ENCODE measurements around the gene MAGI1.

The MAGI1 gene

DNA sequence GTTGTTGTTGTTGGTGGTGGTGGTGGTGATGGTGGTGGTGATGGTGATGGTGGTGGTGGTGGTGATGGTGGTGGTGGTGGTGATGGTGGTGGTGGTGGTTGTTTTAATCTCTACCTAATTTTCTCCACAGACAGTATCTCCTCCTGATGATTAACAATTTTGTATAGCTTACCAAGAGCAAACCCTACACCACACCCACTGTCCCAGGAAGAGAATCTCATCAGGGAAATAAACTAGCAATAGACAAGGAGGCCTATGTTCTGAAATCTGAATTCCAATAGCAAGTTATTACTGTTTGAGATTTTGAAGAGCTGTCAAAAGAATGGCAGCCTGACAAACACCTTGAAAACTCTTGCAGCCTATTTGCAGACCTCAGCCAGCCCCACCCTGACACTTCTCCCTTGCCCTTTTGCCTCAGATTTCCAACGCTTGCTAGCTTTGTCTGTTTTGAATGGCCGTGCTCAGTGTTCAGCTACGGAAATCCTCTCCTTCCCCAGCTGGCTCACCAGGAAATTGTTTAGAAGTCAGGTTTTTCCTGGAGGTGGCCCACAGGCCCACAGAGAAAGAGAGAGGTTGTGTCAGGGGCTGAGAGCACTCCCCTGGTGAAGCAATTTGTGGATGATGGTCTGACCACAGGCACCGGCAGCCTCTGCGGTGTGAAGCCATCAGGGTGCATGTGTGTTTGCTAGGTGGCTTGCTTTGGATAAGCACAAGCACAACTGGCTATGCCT lies 101.6 kb downstream of the MAGI1 start:
- TF ChIP-seq, protein P1, sequence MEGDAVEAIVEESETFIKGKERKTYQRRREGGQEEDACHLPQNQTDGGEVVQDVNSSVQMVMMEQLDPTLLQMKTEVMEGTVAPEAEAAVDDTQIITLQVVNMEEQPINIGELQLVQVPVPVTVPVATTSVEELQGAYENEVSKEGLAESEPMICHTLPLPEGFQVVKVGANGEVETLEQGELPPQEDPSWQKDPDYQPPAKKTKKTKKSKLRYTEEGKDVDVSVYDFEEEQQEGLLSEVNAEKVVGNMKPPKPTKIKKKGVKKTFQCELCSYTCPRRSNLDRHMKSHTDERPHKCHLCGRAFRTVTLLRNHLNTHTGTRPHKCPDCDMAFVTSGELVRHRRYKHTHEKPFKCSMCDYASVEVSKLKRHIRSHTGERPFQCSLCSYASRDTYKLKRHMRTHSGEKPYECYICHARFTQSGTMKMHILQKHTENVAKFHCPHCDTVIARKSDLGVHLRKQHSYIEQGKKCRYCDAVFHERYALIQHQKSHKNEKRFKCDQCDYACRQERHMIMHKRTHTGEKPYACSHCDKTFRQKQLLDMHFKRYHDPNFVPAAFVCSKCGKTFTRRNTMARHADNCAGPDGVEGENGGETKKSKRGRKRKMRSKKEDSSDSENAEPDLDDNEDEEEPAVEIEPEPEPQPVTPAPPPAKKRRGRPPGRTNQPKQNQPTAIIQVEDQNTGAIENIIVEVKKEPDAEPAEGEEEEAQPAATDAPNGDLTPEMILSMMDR (IDR thresholded peaks at IDR 0.05), result no peak
- no peaks in the 10 kb centered on the region for H3K27me3 ChIP-seq
- no peak for DNase-seq
- H3K9me3 ChIP-seq, result no peaks in the 10 kb centered on the region
- H3K27ac ChIP-seq, result no peak overlapping the region
- no peak overlapping the region for H3K4me3 ChIP-seq
- intact Hi-C loops (cut with DNase I; ENCODE audit: low total_unique reads), result no loop called here
- no peaks in the 10 kb centered on the region for H3K36me3 ChIP-seq
- peaks cover 0 to 28% (median 12%) of the 10 kb centered on the region in 4 donors for H3K4me1 ChIP-seq

DNA sequence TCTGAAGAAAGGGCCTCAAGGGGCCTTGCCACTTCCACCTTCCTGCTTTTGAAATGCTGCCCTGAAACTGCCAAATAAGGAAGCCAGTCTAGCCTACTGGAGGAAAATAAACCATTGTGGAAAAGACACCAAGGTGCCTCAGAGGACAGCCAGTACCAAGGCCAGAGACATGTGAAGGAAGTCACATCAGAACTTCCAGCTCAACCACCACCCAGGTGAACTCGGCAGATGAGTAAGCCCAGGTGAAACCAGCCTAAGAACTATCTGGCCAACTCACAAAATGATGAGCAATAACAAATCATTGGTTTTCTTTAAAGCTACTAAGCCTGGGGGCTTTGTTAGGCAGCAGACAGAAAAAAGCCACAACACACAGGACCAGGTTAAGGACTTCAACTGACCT lies 103.0 kb downstream of the MAGI1 start:
- no peak for DNase-seq

DNA sequence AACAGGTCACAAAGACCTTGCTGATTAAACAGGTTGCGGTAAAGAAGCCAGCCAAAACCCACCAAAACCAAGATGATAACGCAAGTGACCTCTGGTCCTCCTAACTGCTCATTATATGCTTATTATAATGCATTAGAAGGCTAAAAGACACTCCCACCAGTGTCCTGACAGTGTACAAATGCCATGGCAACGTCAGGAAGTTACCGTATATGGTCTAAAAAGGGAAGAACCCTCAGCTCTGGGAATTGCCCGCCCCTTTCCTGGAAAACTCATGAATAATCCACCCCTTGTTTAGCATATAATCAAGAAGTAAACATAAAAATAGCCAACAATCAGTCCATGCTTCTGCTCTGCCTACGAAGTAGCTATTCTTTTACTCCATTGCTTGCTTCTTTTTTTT lies 108.1 kb downstream of the MAGI1 start:
- intact Hi-C loops (cut with DNase I; ENCODE audit: low total_unique reads), result no loop called here
- H3K27me3 ChIP-seq, result no peaks in the 10 kb centered on the region
- DNase-seq, result no peak
- no peaks in the 10 kb centered on the region for H3K9me3 ChIP-seq
- H3K4me3 ChIP-seq, result no peak overlapping the region
- no peaks in the 10 kb centered on the region for H3K36me3 ChIP-seq
- H3K4me1 ChIP-seq, result no peaks in the 10 kb centered on the region
- TF ChIP-seq, protein P1 (IDR thresholded peaks at IDR 0.05), result no peak
- H3K27ac ChIP-seq, result no peak overlapping the region

More for the DNA sequence above, 103.0 kb downstream of the MAGI1 start:
- H3K36me3 ChIP-seq, result no peaks in the 10 kb centered on the region
- H3K27me3 ChIP-seq, result no peaks in the 10 kb centered on the region
- no peak overlapping the region for H3K4me3 ChIP-seq
- TF ChIP-seq, protein P1 (IDR thresholded peaks at IDR 0.05), result no peak
- peaks cover 0 to 19% (median 12%) of the 10 kb centered on the region in 4 donors for H3K4me1 ChIP-seq
- H3K27ac ChIP-seq, result no peak overlapping the region
- intact Hi-C loops (cut with DNase I; ENCODE audit: low total_unique reads), result no loop called here
- no peaks in the 10 kb centered on the region for H3K9me3 ChIP-seq

DNA sequence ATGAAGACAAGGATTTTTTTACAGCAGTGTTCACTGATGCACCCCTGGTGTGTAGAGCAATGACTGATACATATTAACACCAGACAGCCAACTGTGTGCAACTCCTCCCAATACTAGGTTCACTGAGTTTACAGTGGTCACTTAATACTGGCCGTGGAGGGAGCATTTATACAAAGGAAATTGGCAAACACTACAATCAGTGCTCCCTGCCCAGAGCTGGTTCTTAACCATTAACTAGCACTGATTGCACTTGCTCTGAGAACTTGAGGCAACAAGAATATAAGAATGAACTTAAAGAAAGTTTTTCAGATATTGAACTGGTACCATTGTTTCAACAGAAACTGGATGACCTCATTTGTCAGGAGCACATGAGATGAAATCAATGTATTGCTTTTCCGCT lies 110.6 kb downstream of the MAGI1 start:
- Histone ChIP-seq H3K27me3 (no peaks in the 10 kb centered on the region), H3K27ac (no peak overlapping the region), H3K4me1 (no peaks in the 10 kb centered on the region), H3K9me3 (no peaks in the 10 kb centered on the region), H3K4me3 (no peak overlapping the region), H3K36me3 (no peaks in the 10 kb centered on the region)
- no peak for DNase-seq
- TF ChIP-seq, protein P1 (IDR thresholded peaks at IDR 0.05), result no peak
- intact Hi-C loops (cut with DNase I; ENCODE audit: low total_unique reads), result no loop called here

DNA sequence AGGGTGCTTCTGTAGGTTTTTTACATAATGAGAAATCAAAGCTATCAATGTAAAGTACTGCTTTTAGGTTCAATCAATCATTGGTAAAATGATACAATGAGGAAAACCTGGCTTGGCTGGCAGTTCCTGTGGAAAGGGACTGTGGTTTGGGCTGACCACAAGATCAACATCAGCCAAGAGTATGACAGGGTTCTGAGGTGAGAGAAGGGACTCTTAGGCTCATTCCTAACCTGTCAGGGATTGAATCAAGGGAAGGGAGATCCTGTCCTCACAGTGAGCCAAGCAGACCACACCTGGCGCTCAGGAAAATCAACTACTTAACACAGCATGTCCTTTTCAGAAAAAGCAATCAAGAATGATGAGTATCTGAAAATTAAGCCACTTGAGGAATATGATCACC lies 111.1 kb downstream of the MAGI1 start:
- no peaks in the 10 kb centered on the region for H3K4me1 ChIP-seq
- intact Hi-C loops (cut with DNase I; ENCODE audit: low total_unique reads), result no loop called here
- no peaks in the 10 kb centered on the region for H3K36me3 ChIP-seq
- H3K27me3 ChIP-seq, result no peaks in the 10 kb centered on the region
- no peak overlapping the region for H3K27ac ChIP-seq
- DNase-seq, result no peak
- H3K4me3 ChIP-seq, result no peak overlapping the region
- no peaks in the 10 kb centered on the region for H3K9me3 ChIP-seq
- TF ChIP-seq, protein P1 (IDR thresholded peaks at IDR 0.05), result no peak

Measured in tibial artery (tissue), 4 donors.